Astrocyte (in vitro differentiated cells and primary cell): ENCODE data around the gene PTPRN.

Experiments
- CTCF ChIP-seq: IDR thresholded peaks from 2 replicates; pipeline ENCODE4 v1.5.1; 2011; ENCODE audit warnings: low read depth, mild to moderate bottlenecking, inconsistent platforms, low read length, moderate library complexity; ENCODE audit not compliant: insufficient read depth
- EZH2 ChIP-seq: IDR thresholded peaks from 2 replicates; pipeline ENCODE4 v1.6.1; 2012; ENCODE audit warnings: mild to moderate bottlenecking, low read length, inconsistent platforms; ENCODE audit not compliant: insufficient read depth

- TF ChIP-seq CTCF (no peak), EZH2 (no peak)
Observed at GRCh38 chr2:219302412-219302968, 6.7 kb downstream of the PTPRN start.
